ENCODE data around the gene MYO5C.

- no peak for TF ChIP-seq CTCF (IDR thresholded peaks at IDR 0.05; ENCODE audit: low read depth, low read length)
- TF ChIP-seq EZH2phosphoT487 (IDR thresholded peaks at IDR 0.05; ENCODE audit: low read depth): no peak
Measured at GRCh38 chr15:52262364-52262763, 33.2 kb downstream of the MYO5C start.

Data from OCI-LY3 (cell line).